GM18520 (cell line): ENCODE data around the gene RIPK4.

Experiments
- ATAC-seq: cut with Tn5 transposase; IDR thresholded peaks from one replicate; pipeline ENCODE4 v1.9.1; 2021; ENCODE audit not compliant: unreplicated experiment

The RIPK4 gene

GRCh38 chr21:41769933-41770332, 3.1 kb upstream of the RIPK4 start:
- no peak for ATAC-seq

- no peak for ATAC-seq
These were observed 2.7 kb upstream of the RIPK4 start for GRCh38 chr21:41769521-41769920.

GRCh38 chr21:41769111-41769510, 2.3 kb upstream of the RIPK4 start:
- ATAC-seq, result no peak

- ATAC-seq, result no peak
These were observed 1.7 kb upstream of the RIPK4 start for GRCh38 chr21:41768437-41769042.

GRCh38 chr21:41767606-41768436, 969 bp upstream of the RIPK4 start:
- ATAC-seq, result no peak

- no peak for ATAC-seq
These were observed 624 bp downstream of the RIPK4 start for GRCh38 chr21:41765973-41766882.

- ATAC-seq, result no peak
These were observed 1.4 kb downstream of the RIPK4 start for GRCh38 chr21:41765420-41765821.

GRCh38 chr21:41764558-41765419, 2.1 kb downstream of the RIPK4 start:
- no peak for ATAC-seq

- no peak for ATAC-seq
These were observed 2.9 kb downstream of the RIPK4 start for GRCh38 chr21:41763996-41764395.

GRCh38 chr21:41763398-41763931, 3.4 kb downstream of the RIPK4 start:
- ATAC-seq, result no peak

GRCh38 chr21:41762753-41763152, 4.1 kb downstream of the RIPK4 start:
- ATAC-seq, result no peak

- no peak for ATAC-seq
These were observed 4.8 kb downstream of the RIPK4 start for GRCh38 chr21:41761934-41762635.

- ATAC-seq, result no peak
These were observed 5.5 kb downstream of the RIPK4 start for GRCh38 chr21:41761211-41761933.

GRCh38 chr21:41760411-41760810, 6.4 kb downstream of the RIPK4 start:
- no peak for ATAC-seq

- ATAC-seq, result no peak
These were observed 6.9 kb downstream of the RIPK4 start for GRCh38 chr21:41759926-41760325.

GRCh38 chr21:41759214-41759840, 7.5 kb downstream of the RIPK4 start:
- ATAC-seq, result no peak

- no peak for ATAC-seq
These were observed 8.3 kb downstream of the RIPK4 start for GRCh38 chr21:41758550-41758949.

- ATAC-seq, result no peak
These were observed 10.7 kb downstream of the RIPK4 start for GRCh38 chr21:41755934-41756773.
